Vagina (tissue), 2 donors: ENCODE data around the gene MGAT4D. TPM values are rescaled to one million over a fixed set of nuclear protein-coding genes. Genes with fewer than 3 reads are reported as not detected.
"Not testable (repeated sequence)": the region's sequence is repeated elsewhere in the genome, so short reads cannot be mapped to it uniquely, and the experiment has no call there.

Experiments
- DNase-seq, 2 donors: peaks; one replicate each; pipeline ENCODE4 v3.0.0-alpha.2; 2017; ENCODE audit errors: extremely low spot score in 2 of 2
- H3K27ac ChIP-seq: fragments of 200-600 bp; sonication (generic); one replicate; pipeline ENCODE4 v1.5.1; 2019
- H3K27me3 ChIP-seq: fragments of 200-600 bp; sonication (generic); one replicate; pipeline ENCODE4 v1.5.1; 2019
- H3K36me3 ChIP-seq, 2 donors: fragments of 200-600 bp; sonication (generic); one replicate each; pipeline ENCODE4 v1.5.1; 2017 to 2019
- H3K4me1 ChIP-seq: fragments of 200-600 bp; sonication (generic); one replicate; pipeline ENCODE4 v1.5.1; 2019
- H3K4me3 ChIP-seq, 2 donors: fragments of 200-600 bp; sonication (generic); 1 replicate in 1 of 2; 2 replicates in 1 of 2; pipeline ENCODE4 v1.5.1; 2016 to 2019
- H3K9me3 ChIP-seq: fragments of 200-600 bp; sonication (generic); one replicate; pipeline ENCODE4 v1.5.1; 2019
- POLR2A ChIP-seq, 2 donors: fragments of 450-650 bp; IDR thresholded peaks; one replicate each; pipeline ENCODE4 v1.6.1; 2017; ENCODE audit warnings: antibody characterized with exemption in 2 of 2, mild to moderate bottlenecking in 2 of 2, moderate library complexity in 2 of 2
- POLR2AphosphoS5 ChIP-seq, 2 donors: sonication (generic); formaldehyde crosslinking; IDR thresholded peaks; one replicate each; pipeline ENCODE4 v1.9.0; 2017; ENCODE audit warnings: antibody characterized with exemption in 2 of 2, mild to moderate bottlenecking in 2 of 2, low read depth in 1 of 2; ENCODE audit not compliant: insufficient read depth in 1 of 2
- intact Hi-C: fragments of 100-400 bp; cut with DNase I; formaldehyde crosslinking; loops from one replicate; pipeline ENCODE4 v1.15.1; 2023
- total RNA-seq: library from RNA; depleted of rRNA; stranded (reverse); fragments of >200 nt; gene quantifications from one replicate; pipeline ENCODE4 v1.2.3, GENCODE V29; 2016
- TF ChIP-seq, protein P1 (sequence below), 3 experiments: fragments of 450-650 bp in 2 of 3; fragments of 200-600 bp in 1 of 3; sonication (generic) in 1 of 3; IDR thresholded peaks; one replicate each; pipeline ENCODE4 v1.5.1; 2017 to 2019; ENCODE audit warnings: antibody characterized with exemption in 3 of 3, mild to moderate bottlenecking in 2 of 3, moderate library complexity in 2 of 3

The MGAT4D gene
- total RNA-seq, 1 donor from 2014 or later: not detected

DNA sequence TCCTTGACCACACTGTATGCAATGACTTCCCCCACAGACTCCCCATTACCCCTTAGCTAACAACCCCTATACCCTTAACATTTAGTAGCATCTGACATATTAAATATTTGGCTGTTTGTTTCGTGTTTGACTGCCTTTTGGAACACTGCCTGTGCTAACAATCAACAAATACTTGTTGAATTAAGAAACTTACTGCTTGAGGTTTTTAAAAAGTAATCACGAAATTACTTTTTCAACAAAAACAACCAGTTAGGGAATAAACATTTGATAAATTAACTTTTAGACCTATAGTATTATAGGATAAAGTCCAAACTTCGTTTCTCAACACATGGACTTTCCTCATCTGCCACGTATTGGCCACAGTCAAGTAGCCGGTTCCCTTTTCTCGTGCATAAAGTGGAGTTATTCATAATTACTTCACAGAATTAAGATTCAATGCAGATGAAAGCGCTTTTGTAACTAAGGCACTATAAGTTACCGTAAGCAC is 25.3 kb upstream of the MGAT4D start:
- Histone ChIP-seq H3K4me3 (peak overlapping the region; percentile 92 to 96), H3K27ac (peak overlapping the region; percentile 76), H3K27me3 (no peaks in the 10 kb centered on the region), H3K4me1 (peaks cover 20% of the 10 kb centered on the region), H3K36me3 (peaks cover 0 to 6% of the 10 kb centered on the region in 2 donors), H3K9me3 (no peaks in the 10 kb centered on the region)
- DNase-seq: no peak
- TF ChIP-seq POLR2AphosphoS5 (IDR thresholded peaks at IDR 0.05; ENCODE audit: insufficient read depth in 1 of 2, low read depth in 1 of 2) (no peak), POLR2A (IDR thresholded peaks at IDR 0.05) (no peak)
- TF ChIP-seq, protein P1, sequence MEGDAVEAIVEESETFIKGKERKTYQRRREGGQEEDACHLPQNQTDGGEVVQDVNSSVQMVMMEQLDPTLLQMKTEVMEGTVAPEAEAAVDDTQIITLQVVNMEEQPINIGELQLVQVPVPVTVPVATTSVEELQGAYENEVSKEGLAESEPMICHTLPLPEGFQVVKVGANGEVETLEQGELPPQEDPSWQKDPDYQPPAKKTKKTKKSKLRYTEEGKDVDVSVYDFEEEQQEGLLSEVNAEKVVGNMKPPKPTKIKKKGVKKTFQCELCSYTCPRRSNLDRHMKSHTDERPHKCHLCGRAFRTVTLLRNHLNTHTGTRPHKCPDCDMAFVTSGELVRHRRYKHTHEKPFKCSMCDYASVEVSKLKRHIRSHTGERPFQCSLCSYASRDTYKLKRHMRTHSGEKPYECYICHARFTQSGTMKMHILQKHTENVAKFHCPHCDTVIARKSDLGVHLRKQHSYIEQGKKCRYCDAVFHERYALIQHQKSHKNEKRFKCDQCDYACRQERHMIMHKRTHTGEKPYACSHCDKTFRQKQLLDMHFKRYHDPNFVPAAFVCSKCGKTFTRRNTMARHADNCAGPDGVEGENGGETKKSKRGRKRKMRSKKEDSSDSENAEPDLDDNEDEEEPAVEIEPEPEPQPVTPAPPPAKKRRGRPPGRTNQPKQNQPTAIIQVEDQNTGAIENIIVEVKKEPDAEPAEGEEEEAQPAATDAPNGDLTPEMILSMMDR (IDR thresholded peaks at IDR 0.05): no peak
- intact Hi-C loops: loop anchor here (10.0 kb wide), 1 partner anchor 149 kb away; the partner anchor contains the start of gene SCOC

DNA sequence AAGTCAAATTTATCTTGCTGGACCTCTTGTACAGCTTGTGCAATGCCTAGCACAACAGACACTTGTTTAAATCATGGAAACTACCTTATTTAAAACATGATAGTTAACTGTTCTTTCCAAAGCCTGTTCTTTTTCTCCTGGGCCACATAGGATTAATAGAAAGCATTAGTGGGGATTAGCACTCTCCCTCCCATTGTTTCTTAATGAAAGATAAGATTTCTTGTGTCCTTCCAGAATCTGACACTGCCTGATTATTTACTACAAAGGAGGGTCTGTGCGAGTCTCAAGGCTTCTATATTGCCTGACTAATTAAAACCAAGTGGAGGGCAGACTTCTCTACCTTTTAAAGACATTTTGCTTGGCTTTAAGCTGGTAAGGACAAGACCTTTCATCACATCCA is 17.3 kb upstream of the MGAT4D start:
- TF ChIP-seq POLR2AphosphoS5 (IDR thresholded peaks at IDR 0.05; ENCODE audit: insufficient read depth in 1 of 2, low read depth in 1 of 2): no peak
- TF ChIP-seq, protein P1 (IDR thresholded peaks at IDR 0.05): no peak
- TF ChIP-seq POLR2A (IDR thresholded peaks at IDR 0.05): no peak
- H3K36me3 ChIP-seq: no peaks in the 10 kb centered on the region
- DNase-seq: no peak
- intact Hi-C loops: no loop called here
- no peaks in the 10 kb centered on the region for H3K27me3 ChIP-seq
- no peaks in the 10 kb centered on the region for H3K9me3 ChIP-seq
- no peaks in the 10 kb centered on the region for H3K4me1 ChIP-seq
- no peak overlapping the region for H3K27ac ChIP-seq
- no peak overlapping the region for H3K4me3 ChIP-seq

- H3K27ac ChIP-seq, H3K4me1 ChIP-seq, H3K4me3 ChIP-seq, intact Hi-C loops, H3K9me3 ChIP-seq, H3K36me3 ChIP-seq, DNase-seq, H3K27me3 ChIP-seq: not testable (repeated sequence)
Observed at GRCh38 chr4:140513765-140514164, 15.7 kb upstream of the MGAT4D start.

GRCh38 chr4:140504261-140504660 is 6.2 kb upstream of the MGAT4D start:
- Histone ChIP-seq H3K4me1 (no peaks in the 10 kb centered on the region), H3K9me3 (no peaks in the 10 kb centered on the region), H3K4me3 (no peak overlapping the region), H3K27me3 (no peaks in the 10 kb centered on the region), H3K36me3 (no peaks in the 10 kb centered on the region), H3K27ac (no peak overlapping the region)
- TF ChIP-seq POLR2AphosphoS5 (IDR thresholded peaks at IDR 0.05; ENCODE audit: insufficient read depth in 1 of 2, low read depth in 1 of 2): no peak
- TF ChIP-seq POLR2A (IDR thresholded peaks at IDR 0.05): no peak
- TF ChIP-seq, protein P1 (IDR thresholded peaks at IDR 0.05): no peak
- DNase-seq: no peak
- intact Hi-C loops: no loop called here

- TF ChIP-seq POLR2A (IDR thresholded peaks at IDR 0.05) (no peak), POLR2AphosphoS5 (IDR thresholded peaks at IDR 0.05; ENCODE audit: insufficient read depth in 1 of 2, low read depth in 1 of 2) (no peak)
- TF ChIP-seq, protein P1 (IDR thresholded peaks at IDR 0.05): no peak
- Histone ChIP-seq H3K4me1 (peaks cover 8% of the 10 kb centered on the region), H3K4me3 (no peak overlapping the region), H3K9me3 (no peaks in the 10 kb centered on the region), H3K27me3 (no peaks in the 10 kb centered on the region), H3K27ac (no peak overlapping the region), H3K36me3 (no peaks in the 10 kb centered on the region)
- no peak for DNase-seq
- intact Hi-C loops: no loop called here
Observed at GRCh38 chr4:140499391-140499790, 1.3 kb upstream of the MGAT4D start.
